Loucy (cell line): ENCODE results near the gene MXD4.

ENCODE experiments used
- CTCF ChIP-seq: fragments of 200-600 bp; sonication (generic); conservative IDR thresholded peaks from 2 replicates; pipeline ENCODE4 v1.5.1; 2014; ENCODE audit warnings: mild to moderate bottlenecking, antibody characterized with exemption, low read length
- EZH2phosphoT487 ChIP-seq: fragments of 200-600 bp; IDR thresholded peaks from 2 replicates; pipeline ENCODE4 v1.6.1; 2018; ENCODE audit warnings: antibody characterized with exemption, mild to moderate bottlenecking, moderate library complexity, borderline replicate concordance

GRCh38 chr4:2241410-2242353 lies 20.2 kb downstream of the MXD4 start, which contains the start of the genes HAUS3 and POLN:
- TF ChIP-seq CTCF (no peak), EZH2phosphoT487 (no peak)
